Mucosa of descending colon (tissue), 3 donors: ENCODE results near the gene ARRDC3. TPM values are rescaled to one million over a fixed set of nuclear protein-coding genes. Genes with fewer than 3 reads are reported as not detected.
A peak's percentile ranks its signal among the peaks of the same experiment; 100 is the strongest.

ENCODE experiments used
- ATAC-seq: fragments of 200-7000 bp; cut with Tn5 transposase; one replicate; pipeline ENCODE4 v1.9.1; 2020; ENCODE audit warnings: mild to moderate bottlenecking, moderate library complexity
- DNase-seq, 3 donors: peaks; one replicate each; pipeline ENCODE4 v3.0.0-alpha.2; 2020
- H3K36me3 ChIP-seq: fragments of 200-600 bp; one replicate; pipeline ENCODE4 v1.8.0; 2021; ENCODE audit warnings: low read depth, mild to moderate bottlenecking
- H3K4me1 ChIP-seq: fragments of 200-600 bp; one replicate; pipeline ENCODE4 v1.8.0; 2021; ENCODE audit warnings: low read depth, mild to moderate bottlenecking
- H3K4me3 ChIP-seq: fragments of 200-600 bp; one replicate; pipeline ENCODE4 v1.8.0; 2021; ENCODE audit warnings: mild to moderate bottlenecking
- H3K9me3 ChIP-seq: fragments of 200-600 bp; one replicate; pipeline ENCODE4 v1.8.0; 2021; ENCODE audit warnings: mild to moderate bottlenecking
- CTCF ChIP-seq: fragments of 200-600 bp; IDR thresholded peaks from one replicate; pipeline ENCODE4 v1.8.0; 2022; ENCODE audit warnings: antibody characterized with exemption, mild to moderate bottlenecking
- intact Hi-C, 2 donors: fragments of 100-400 bp; cut with DNase I in 1 of 2; cut with micrococcal nuclease in 1 of 2; formaldehyde crosslinking; loops; one replicate each; pipeline versions ENCODE4 v1.11.0 to v1.11.1; 2022; cut with DNase I, micrococcal nuclease
- total RNA-seq, 3 donors: library from RNA; stranded (reverse); fragmentation: NEBNext Ultra II Directional in 2 of 3; extraction: Animal tissue kit (Norgen Biotek cat#: 25700) in 2 of 3; gene quantifications; one replicate each; pipeline versions ENCODE4 v1.2.1 to v1.2.4, GENCODE V29; 2021 to 2023
- donor health status: DM: no; HTN: no; CAD: no; lungs with moderate emphysema.
- donor health status: DM: no; HTN: no; CAD: no.
- donor health status: DM: no; HTN: yes; CAD: no.

ARRDC3 gene
- total RNA-seq, 3 donors from 2014 or later = 32.5 to 39.6 (median 38.0) TPM

DNA sequence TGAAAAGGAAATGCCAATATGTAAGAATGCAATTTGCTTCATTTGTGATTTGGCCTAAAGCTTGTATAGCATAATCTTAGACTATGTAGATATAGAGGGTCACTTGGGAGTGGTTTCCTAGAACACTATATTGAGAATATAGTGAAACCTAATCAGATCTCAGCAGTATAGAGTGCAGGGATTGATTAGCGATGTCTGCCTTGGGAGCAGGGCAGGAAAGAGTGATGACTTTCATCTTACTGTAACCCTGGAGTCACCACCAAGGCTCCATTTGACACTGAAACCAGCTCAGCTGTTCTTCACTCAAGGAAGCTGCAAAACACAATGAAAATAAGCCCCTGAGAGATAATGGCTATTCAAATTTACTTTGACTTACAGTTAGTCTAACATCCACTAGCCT lies 26.2 kb upstream of the ARRDC3 start:
- TF ChIP-seq CTCF = no peak
- no peak for ATAC-seq
- intact Hi-C loops = no loop called here

DNA sequence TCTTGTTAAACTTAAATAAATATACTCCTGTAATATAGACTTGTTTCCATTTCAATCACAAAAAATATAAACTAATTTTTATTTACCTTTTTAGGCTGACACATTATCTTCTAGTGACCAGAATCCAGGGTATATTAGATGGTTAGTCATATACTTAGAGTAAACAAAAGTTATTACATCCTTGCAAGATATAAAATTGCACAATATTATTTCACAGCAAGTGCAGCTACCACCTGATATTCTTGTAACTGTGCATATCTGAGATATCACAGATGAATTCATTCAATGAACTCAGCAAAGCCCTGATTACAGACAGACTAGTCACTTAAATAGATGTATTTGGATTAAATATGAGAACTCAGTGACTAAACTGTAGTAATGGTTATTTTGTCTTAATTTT lies 25.6 kb upstream of the ARRDC3 start:
- H3K4me1 ChIP-seq = no peaks in the 10 kb centered on the region
- H3K9me3 ChIP-seq = no peaks in the 10 kb centered on the region
- TF ChIP-seq CTCF = no peak
- DNase-seq (no peak), ATAC-seq (peak; percentile 60)
- H3K36me3 ChIP-seq = no peaks in the 10 kb centered on the region
- intact Hi-C loops = no loop called here
- H3K4me3 ChIP-seq = no peak overlapping the region

More for the DNA sequence above, 26.2 kb upstream of the ARRDC3 start:
- no peak for DNase-seq
- Histone ChIP-seq H3K9me3 (no peaks in the 10 kb centered on the region), H3K36me3 (no peaks in the 10 kb centered on the region), H3K4me3 (no peak overlapping the region), H3K4me1 (no peaks in the 10 kb centered on the region)

GRCh38 chr5:91407204-91407603 lies 24.1 kb upstream of the ARRDC3 start:
- DNase-seq (no peak), ATAC-seq (no peak)
- intact Hi-C loops = no loop called here
- no peaks in the 10 kb centered on the region for H3K9me3 ChIP-seq
- no peak overlapping the region for H3K4me3 ChIP-seq
- H3K4me1 ChIP-seq = no peaks in the 10 kb centered on the region
- no peak for TF ChIP-seq CTCF
- H3K36me3 ChIP-seq = no peaks in the 10 kb centered on the region

- Histone ChIP-seq H3K36me3 (no peaks in the 10 kb centered on the region), H3K9me3 (no peaks in the 10 kb centered on the region), H3K4me1 (no peaks in the 10 kb centered on the region), H3K4me3 (no peak overlapping the region)
- intact Hi-C loops = no loop called here
- TF ChIP-seq CTCF = no peak
- ATAC-seq (no peak), DNase-seq (no peak)
These were observed 20.3 kb upstream of the ARRDC3 start for GRCh38 chr5:91403438-91403837.

- DNase-seq (no peak), ATAC-seq (no peak)
- no peaks in the 10 kb centered on the region for H3K9me3 ChIP-seq
- H3K4me1 ChIP-seq = no peaks in the 10 kb centered on the region
- no peak overlapping the region for H3K4me3 ChIP-seq
- no peak for TF ChIP-seq CTCF
- intact Hi-C loops = no loop called here
- H3K36me3 ChIP-seq = no peaks in the 10 kb centered on the region
These were observed 18.1 kb upstream of the ARRDC3 start for GRCh38 chr5:91401175-91401574.

- H3K9me3 ChIP-seq = no peaks in the 10 kb centered on the region
- H3K4me3 ChIP-seq = no peak overlapping the region
- intact Hi-C loops = no loop called here
- DNase-seq = no peak
- H3K36me3 ChIP-seq = no peaks in the 10 kb centered on the region
- TF ChIP-seq CTCF = no peak
- ATAC-seq = no peak
- no peaks in the 10 kb centered on the region for H3K4me1 ChIP-seq
These were observed 14.7 kb upstream of the ARRDC3 start for GRCh38 chr5:91397791-91398190.
